Neural progenitor cell (in vitro differentiated cells): ENCODE data around the gene RSPH10B2.

Source experiments
- EZH2 ChIP-seq: fragments of 200-600 bp; sonication (generic); IDR thresholded peaks from 2 replicates; pipeline ENCODE4 v1.6.1; 2017; ENCODE audit warnings: antibody characterized with exemption, mild to moderate bottlenecking, moderate library complexity
- EZH2phosphoT487 ChIP-seq: fragments of 200-600 bp; sonication (generic); IDR thresholded peaks from 2 replicates; pipeline ENCODE4 v1.6.1; 2017; ENCODE audit warnings: antibody characterized with exemption
- TF ChIP-seq, protein P1 (sequence below): fragments of 200-600 bp; sonication (generic); IDR thresholded peaks from 2 replicates; pipeline ENCODE4 v1.5.1; 2017; ENCODE audit warnings: antibody characterized with exemption, mild to moderate bottlenecking

DNA sequence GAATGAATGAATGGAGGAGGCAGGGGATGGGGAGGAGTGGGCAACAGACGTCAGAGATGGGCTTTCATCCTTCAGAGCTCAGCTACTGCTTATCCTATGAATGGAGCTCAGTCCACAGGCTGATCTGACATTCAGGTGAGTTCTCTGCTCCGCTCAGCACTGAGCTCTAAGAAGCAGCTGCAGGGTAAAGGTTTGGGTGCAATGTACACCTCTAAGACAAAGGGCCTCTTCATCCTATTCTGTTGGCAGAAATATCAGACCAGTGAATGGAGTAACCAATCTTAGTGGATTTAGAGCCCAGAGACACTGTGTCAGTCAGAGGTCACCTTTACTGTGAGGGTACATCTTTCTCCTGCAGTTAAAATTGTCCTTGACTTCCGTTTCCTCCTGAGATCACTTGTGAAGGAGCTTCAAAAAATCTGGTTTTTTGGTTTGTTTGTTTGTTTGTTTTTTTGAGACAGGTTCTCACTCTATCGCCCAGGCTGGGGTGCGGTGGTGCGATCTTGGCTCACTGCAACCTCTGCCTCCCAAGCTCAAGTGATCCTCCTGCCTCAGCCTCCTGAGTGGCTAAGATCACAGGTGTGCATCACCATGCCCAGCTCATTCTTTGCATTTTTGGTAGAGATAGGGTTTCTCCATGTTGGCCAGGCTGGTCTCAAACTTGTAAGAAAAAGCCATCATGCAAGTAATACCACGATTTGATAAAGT lies 77.3 kb downstream of the RSPH10B2 start:
- TF ChIP-seq, protein P1, sequence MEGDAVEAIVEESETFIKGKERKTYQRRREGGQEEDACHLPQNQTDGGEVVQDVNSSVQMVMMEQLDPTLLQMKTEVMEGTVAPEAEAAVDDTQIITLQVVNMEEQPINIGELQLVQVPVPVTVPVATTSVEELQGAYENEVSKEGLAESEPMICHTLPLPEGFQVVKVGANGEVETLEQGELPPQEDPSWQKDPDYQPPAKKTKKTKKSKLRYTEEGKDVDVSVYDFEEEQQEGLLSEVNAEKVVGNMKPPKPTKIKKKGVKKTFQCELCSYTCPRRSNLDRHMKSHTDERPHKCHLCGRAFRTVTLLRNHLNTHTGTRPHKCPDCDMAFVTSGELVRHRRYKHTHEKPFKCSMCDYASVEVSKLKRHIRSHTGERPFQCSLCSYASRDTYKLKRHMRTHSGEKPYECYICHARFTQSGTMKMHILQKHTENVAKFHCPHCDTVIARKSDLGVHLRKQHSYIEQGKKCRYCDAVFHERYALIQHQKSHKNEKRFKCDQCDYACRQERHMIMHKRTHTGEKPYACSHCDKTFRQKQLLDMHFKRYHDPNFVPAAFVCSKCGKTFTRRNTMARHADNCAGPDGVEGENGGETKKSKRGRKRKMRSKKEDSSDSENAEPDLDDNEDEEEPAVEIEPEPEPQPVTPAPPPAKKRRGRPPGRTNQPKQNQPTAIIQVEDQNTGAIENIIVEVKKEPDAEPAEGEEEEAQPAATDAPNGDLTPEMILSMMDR, result no peak
- TF ChIP-seq EZH2 (no peak), EZH2phosphoT487 (no peak)
